H1 (cell line): ENCODE data around the gene TLE1. TPM values are rescaled to one million over a fixed set of nuclear protein-coding genes. Genes with fewer than 3 reads are reported as not detected.

Experiments used
- CTCF ChIA-PET: fragments of 300-600 bp; sonication (Branson Sonifier 250); formaldehyde crosslinking; loops from one replicate; lab custom pipeline; 2021; ENCODE audit not compliant: partially characterized antibody; lab: Charles Lee
- POLR2A ChIA-PET: fragments of 300-600 bp; sonication (Branson Sonifier 250); formaldehyde crosslinking; loops from one replicate; lab custom pipeline; 2021; ENCODE audit warnings: inconsistent platforms; ENCODE audit not compliant: partially characterized antibody; lab: Charles Lee
- DNase-seq, 2 experiments: peaks; one replicate each; pipeline versions ENCODE4 v3.0.0 to v3.0.0-alpha.2; 2010 to 2022; ENCODE audit warnings: low spot score in 2 of 2, low read depth in 1 of 2, mixed read lengths in 1 of 2
- FAIRE-seq: peaks from 2 replicates; lab custom pipeline; 2011; peaks lifted over from hg19 to GRCh38; lab: Jason Lieb, UNC
- H2AFZ ChIP-seq: 2 replicates; pipeline ENCODE4 v1.8.1; 2012; ENCODE audit warnings: low read length, inconsistent platforms
- H2AK5ac ChIP-seq: 2 replicates; pipeline ENCODE4 v1.6.1; 2013; ENCODE audit warnings: low read depth, low read length
- H2BK120ac ChIP-seq: replicated peaks from 2 replicates; pipeline ENCODE3; 2013; ENCODE audit warnings: low read depth, low read length, inconsistent platforms
- H2BK12ac ChIP-seq: 2 replicates; pipeline ENCODE4 v1.6.1; 2013; ENCODE audit warnings: low read depth, low read length
- H2BK15ac ChIP-seq: 2 replicates; pipeline ENCODE4 v1.6.1; 2013; ENCODE audit warnings: low read length
- H2BK20ac ChIP-seq: 2 replicates; pipeline ENCODE4 v1.6.1; 2013; ENCODE audit warnings: low read length
- H2BK5ac ChIP-seq: 2 replicates; pipeline ENCODE4 v1.6.1; 2013; ENCODE audit warnings: low read depth, low read length
- H3K14ac ChIP-seq: 2 replicates; pipeline ENCODE4 v1.6.1; 2013; ENCODE audit warnings: inconsistent platforms; ENCODE audit not compliant: insufficient read length
- H3K18ac ChIP-seq: 2 replicates; pipeline ENCODE4 v1.6.1; 2013; ENCODE audit warnings: low read length; ENCODE audit errors: extremely low read depth
- H3K23ac ChIP-seq: 2 replicates; pipeline ENCODE4 v1.6.1; 2013; ENCODE audit warnings: inconsistent platforms; ENCODE audit not compliant: insufficient read length
- H3K23me2 ChIP-seq: 2 replicates; pipeline ENCODE4 v1.6.1; 2013; ENCODE audit warnings: low read depth, low read length
- H3K27ac ChIP-seq: 2 replicates; pipeline ENCODE4 v1.6.1; 2011; ENCODE audit warnings: low read depth, low read length, inconsistent platforms
- H3K27me3 ChIP-seq, 4 experiments: replicated peaks in 1 of 4; 1 replicate in 1 of 4; 2 replicates in 3 of 4; pipeline versions ENCODE4 v1.6.1 to v1.8.1; 2011 to 2013; ENCODE audit warnings: low read length in 3 of 4, mild to moderate bottlenecking in 3 of 4, inconsistent platforms in 2 of 4, mixed read lengths in 2 of 4, moderate library complexity in 1 of 4; ENCODE audit not compliant: control insufficient read depth in 3 of 4, insufficient read depth in 3 of 4; ENCODE audit errors: extremely low read depth in 1 of 4
- H3K36me3 ChIP-seq, 4 experiments: 2 replicates each; pipeline versions ENCODE4 v1.6.1 to v1.8.1; 2011 to 2013; ENCODE audit warnings: mild to moderate bottlenecking in 4 of 4, low read length in 3 of 4, moderate library complexity in 2 of 4, control low read depth in 1 of 4, inconsistent platforms in 1 of 4; ENCODE audit not compliant: insufficient read depth in 4 of 4, control insufficient read depth in 2 of 4
- H3K4ac ChIP-seq: replicated peaks from 2 replicates; pipeline ENCODE3; 2013; ENCODE audit warnings: low read length, low read depth, mixed read lengths, inconsistent platforms; ENCODE audit not compliant: insufficient read length
- H3K4me1 ChIP-seq, 4 experiments: replicated peaks in 1 of 4; 1 replicate in 1 of 4; 2 replicates in 3 of 4; pipeline versions ENCODE4 v1.6.1 to v1.8.1; 2011 to 2013; ENCODE audit warnings: low read length in 3 of 4, inconsistent platforms in 2 of 4, mixed read lengths in 1 of 4; ENCODE audit not compliant: insufficient read depth in 4 of 4, control insufficient read depth in 3 of 4
- H3K4me2 ChIP-seq, 2 experiments: 2 replicates each; pipeline versions ENCODE4 v1.6.1 to v1.8.1; 2011 to 2013; ENCODE audit warnings: low read depth in 2 of 2, low read length in 2 of 2, control low read depth in 1 of 2, inconsistent platforms in 1 of 2, mild to moderate bottlenecking in 1 of 2; ENCODE audit not compliant: insufficient read depth in 1 of 2
- H3K4me3 ChIP-seq, 4 experiments: fragments of 200-600, 300-600 bp in 1 of 4; sonication (generic), shearing (Covaris generic), sonication (Bioruptor Twin) in 1 of 4; 2 replicates each; pipeline versions ENCODE4 v1.5.1 to v1.8.1; 2011 to 2016; ENCODE audit warnings: low read length in 4 of 4, low read depth in 3 of 4, control low read depth in 2 of 4, inconsistent platforms in 2 of 4, mild to moderate bottlenecking in 2 of 4, mixed read lengths in 1 of 4, moderate library complexity in 1 of 4; ENCODE audit not compliant: insufficient read depth in 2 of 4; ENCODE audit errors: extremely low read depth in 1 of 4
- H3K56ac ChIP-seq: replicated peaks from 2 replicates; pipeline ENCODE3; 2013; ENCODE audit warnings: low read depth, mild to moderate bottlenecking, mixed read lengths, low read length, inconsistent platforms; ENCODE audit not compliant: insufficient read length
- H3K79me1 ChIP-seq: 2 replicates; pipeline ENCODE4 v1.6.1; 2013; ENCODE audit warnings: low read depth, low read length, control low read depth
- H3K79me2 ChIP-seq, 2 experiments: 2 replicates each; pipeline versions ENCODE4 v1.6.1 to v1.8.1; 2012 to 2013; ENCODE audit warnings: low read length in 2 of 2, mild to moderate bottlenecking in 2 of 2, inconsistent platforms in 1 of 2; ENCODE audit not compliant: insufficient read depth in 2 of 2, control insufficient read depth in 1 of 2
- H3K9ac ChIP-seq, 4 experiments: replicated peaks in 1 of 4; 1 replicate in 1 of 4; 2 replicates in 3 of 4; pipeline versions ENCODE4 v1.6.1 to v1.8.1; 2011 to 2013; ENCODE audit warnings: low read depth in 3 of 4, low read length in 3 of 4, control low read depth in 2 of 4, mild to moderate bottlenecking in 2 of 4, moderate library complexity in 2 of 4, inconsistent platforms in 1 of 4; ENCODE audit errors: extremely low read depth in 1 of 4
- H3K9me3 ChIP-seq, 2 experiments: 2 replicates each; pipeline versions ENCODE4 v1.6.1 to v1.8.1; 2012 to 2013; ENCODE audit warnings: mild to moderate bottlenecking in 2 of 2, moderate library complexity in 2 of 2, control low read depth in 1 of 2, inconsistent platforms in 1 of 2, low read depth in 1 of 2, low read length in 1 of 2, mixed read lengths in 1 of 2; ENCODE audit not compliant: insufficient read depth in 2 of 2
- H4K20me1 ChIP-seq, 2 experiments: replicated peaks in 1 of 2; 2 replicates each; pipeline versions ENCODE3 to v1.8.1; 2011 to 2013; ENCODE audit warnings: inconsistent platforms in 2 of 2, low read length in 2 of 2, mild to moderate bottlenecking in 1 of 2; ENCODE audit not compliant: insufficient read depth in 2 of 2, control insufficient read depth in 1 of 2
- H4K5ac ChIP-seq: 2 replicates; pipeline ENCODE4 v1.6.1; 2013; ENCODE audit warnings: low read length, low read depth, mixed read lengths, inconsistent platforms; ENCODE audit not compliant: insufficient read length
- H4K8ac ChIP-seq: 2 replicates; pipeline ENCODE4 v1.8.0; 2013; ENCODE audit warnings: mild to moderate bottlenecking, moderate library complexity, low read length, inconsistent platforms; ENCODE audit not compliant: insufficient read depth; ENCODE audit errors: extremely low read depth
- H4K91ac ChIP-seq: replicated peaks from 2 replicates; pipeline ENCODE3; 2013; ENCODE audit warnings: low read length, mixed read lengths, inconsistent platforms; ENCODE audit not compliant: insufficient read length
- CHD1 ChIP-seq: IDR thresholded peaks from 2 replicates; pipeline ENCODE4 v1.6.1; 2012; ENCODE audit warnings: low read depth, low read length, improper control_type of control experiment
- EGR1 ChIP-seq: IDR thresholded peaks from 2 replicates; pipeline ENCODE4 v1.6.1; 2011; ENCODE audit warnings: low read depth, low read length, borderline replicate concordance
- HDAC2 ChIP-seq, 2 experiments: fragments of 300-600 bp in 1 of 2; sonication (generic) in 1 of 2; IDR thresholded peaks; 2 replicates each; pipeline ENCODE4 v1.6.1; 2011 to 2012; ENCODE audit warnings: low read depth in 2 of 2, low read length in 2 of 2, mild to moderate bottlenecking in 2 of 2, moderate library complexity in 2 of 2, borderline replicate concordance in 1 of 2, inconsistent platforms in 1 of 2
- JUND ChIP-seq: IDR thresholded peaks from 2 replicates; pipeline ENCODE4 v1.6.1; 2011; ENCODE audit warnings: mild to moderate bottlenecking, improper control_type of control experiment, low read length
- SRF ChIP-seq: IDR thresholded peaks from 2 replicates; pipeline ENCODE4 v1.6.1; 2011; ENCODE audit warnings: mild to moderate bottlenecking, low read depth, low read length, moderate library complexity
- WGBS, 2 experiments: shearing (Covaris generic) in 1 of 2; methylation state at CpG; one replicate each; pipeline versions ENCODE4 v1.1.6 to v1.1.7; 2013 to 2015; ENCODE audit warnings: low lambda C conversion rate in 2 of 2, mixed read lengths in 2 of 2, inconsistent platforms in 1 of 2, low coverage in 1 of 2, missing lambda C conversion rate in 1 of 2; ENCODE audit not compliant: insufficient replicate concordance in 2 of 2, insufficient coverage in 1 of 2, insufficient read length in 1 of 2; ENCODE audit errors: extremely low coverage in 1 of 2, missing lambda C conversion rate in 1 of 2; 5-methylcytosine and 5-hydroxymethylcytosine counted together
- polyA plus RNA-seq, 7 experiments: library from polyadenylated mRNA; depleted of rRNA in 3 of 7; stranded (reverse) in 5 of 7; unstranded in 2 of 7; fragments of >200 nt in 5 of 7; fragments of 200-250 nt in 2 of 7; gene quantifications; 1 replicate in 5 of 7; 2 replicates in 1 of 7; 4 replicates in 1 of 7; pipeline versions ENCODE4 v1.2.1 to v1.2.3, GENCODE V29; 2011 to 2013; ENCODE audit warnings: missing spikeins in 2 of 7, mixed read lengths in 2 of 7
- total RNA-seq: library from RNA; stranded (reverse); fragmentation: NEBNext Ultra II Directional; extraction: Animal tissue kit (Norgen Biotek cat#: 25700); gene quantifications from 2 replicates; pipeline ENCODE4 v1.2.1, GENCODE V29; 2021

TLE1 gene
- total and polyA plus RNA-seq, 2 of the 8 experiments (the other 6 are each of a cell fraction or from before 2014, with no cell fraction given), result 81.8 to 91.6 TPM

GRCh38 chr9:81539317-81539716, 150.0 kb downstream of the TLE1 start:
- Histone ChIP-seq H3K27me3 (no peaks in the 10 kb centered on the region), H2AFZ (no peak overlapping the region), H2BK15ac (no peak overlapping the region), H4K20me1 (no peaks in the 10 kb centered on the region), H3K23me2 (no peaks in the 10 kb centered on the region), H3K18ac (no peak overlapping the region), H2BK20ac (no peak overlapping the region), H2BK120ac (no peak overlapping the region), H2BK12ac (no peak overlapping the region), H3K4ac (no peak overlapping the region), H4K91ac (no peak overlapping the region), H3K79me1 (no peaks in the 10 kb centered on the region), H3K27ac (no peak overlapping the region), H3K4me2 (no peak overlapping the region), H3K23ac (no peak overlapping the region), H4K5ac (no peak overlapping the region), H3K4me3 (no peak overlapping the region), H4K8ac (no peak overlapping the region), H2BK5ac (no peak overlapping the region), H3K56ac (no peak overlapping the region), H3K9ac (no peak overlapping the region), H3K14ac (no peak overlapping the region), H2AK5ac (no peak overlapping the region), H3K79me2 (no peaks in the 10 kb centered on the region), H3K4me1 (peaks cover 0 to 2% (median 0%) of the 10 kb centered on the region in 4 experiments; a peak in 1 of 7 replicates), H3K9me3 (no peaks in the 10 kb centered on the region), H3K36me3 (no peaks in the 10 kb centered on the region)
- DNase-seq, result no peak
- no peak for FAIRE-seq
- WGBS, 2 experiments, result 92% methylated on average over 3 of the region's 3 CpGs; no CpG with 5 or more reads in 1 of the 2 experiments
- CTCF ChIA-PET, result interaction anchor here (0.6 kb wide), 1 partner anchor 62 kb away, joined by 3 read pairs; no protein-coding TSS in a partner anchor
- POLR2A ChIA-PET, result interaction anchor here (1.6 kb wide), 1 partner anchor 8 kb away, joined by 3 read pairs; no protein-coding TSS in a partner anchor
- TF ChIP-seq CHD1 (no peak), SRF (no peak), EGR1 (no peak), HDAC2 (IDR thresholded peaks at IDR 0.05; ENCODE audit: borderline replicate concordance in 1 of 2, low read depth in 2 of 2, low read length in 2 of 2) (no peak), JUND (no peak)
